ENCODE measurements around the gene IGFBP3.

IGFBP3 gene

GRCh38 chr7:45920502-45921380 is at the start of gene IGFBP3:
Gene IGFBP3 (minus strand): TSS chr7:45921272. CDS start chr7:45921140, 132 bp downstream.
- Histone ChIP-seq H3K4me3 (ENCODE audit: low read depth, low read length) (peak within 1 kb of the TSS; percentile 57), H3K9me3 (ENCODE audit: control insufficient read depth, insufficient read depth, low read depth, low read length) (no peaks in the 10 kb centered on the region), H3K36me3 (ENCODE audit: control insufficient read depth in 2 of 2, insufficient read depth in 1 of 2, low read length in 2 of 2) (no peaks in the 10 kb centered on the region), H3K4me1 (ENCODE audit: control insufficient read depth, insufficient read depth, low read length) (peaks cover 3% of the 10 kb centered on the region; the same call in 1 of the 2 replicates), H3K27ac (ENCODE audit: extremely low read depth, low read depth, low read length) (peak within 1 kb of the TSS; percentile 27; the same call in 1 of the 2 replicates)
- ChIA-PET CTCF (interaction anchor here (0.6 to 3.9 kb wide), 20 partner anchors 8 to 1314 kb away, joined by 3 to 15 read pairs (median 4); no protein-coding TSS in a partner anchor), POLR2A (no interaction called here)
- TF ChIP-seq ZNF394 (tag by site-specific recombination; IDR thresholded peaks at IDR 0.05; ENCODE audit: borderline replicate concordance): no peak
- no peak for TF ChIP-seq ZNF324 (tag by site-specific recombination; IDR thresholded peaks at IDR 0.05)
- TF ChIP-seq PBX3 (CRISPR knock-in tag; IDR thresholded peaks at IDR 0.05): peak; percentile 69
- 0 out of 2 replicates have a peak, but pooled peaks have one; percentile 19 for TF ChIP-seq ZFHX2 (tag by site-specific recombination; conservative IDR thresholded peaks at IDR 0.05)
- no peak for TF ChIP-seq ZNF629 (tag by site-specific recombination; IDR thresholded peaks at IDR 0.05)
- TF ChIP-seq ZNF274 (IDR thresholded peaks at IDR 0.05; ENCODE audit: low read length): no peak
- TF ChIP-seq ZNF274 (tag by site-specific recombination; IDR thresholded peaks at IDR 0.05; ENCODE audit: borderline replicate concordance): no peak
- TF ChIP-seq ZNF449 (tag by site-specific recombination; IDR thresholded peaks at IDR 0.05): peak; percentile 87
- no peak for TF ChIP-seq ZNF776 (tag by site-specific recombination; IDR thresholded peaks at IDR 0.05; ENCODE audit: borderline replicate concordance)
- no peak for TF ChIP-seq ZFP3 (tag by site-specific recombination; IDR thresholded peaks at IDR 0.05; ENCODE audit: low read depth)
- TF ChIP-seq ZNF19 (tag by site-specific recombination; IDR thresholded peaks at IDR 0.05; ENCODE audit: low read depth): no peak
- TF ChIP-seq OVOL3 (tag by site-specific recombination; IDR thresholded peaks at IDR 0.05): no peak
- no peak for TF ChIP-seq ZNF10 (tag by site-specific recombination; IDR thresholded peaks at IDR 0.05)
- peak; percentile 36; the same call in 1 of the 2 replicates for TF ChIP-seq ZBTB8A (tag by site-specific recombination; IDR thresholded peaks at IDR 0.05)
- TF ChIP-seq ZNF248 (tag by site-specific recombination; IDR thresholded peaks at IDR 0.05): no peak
- no peak for TF ChIP-seq ZNF518A (tag by site-specific recombination; conservative IDR thresholded peaks at IDR 0.05; ENCODE audit: low read depth)
- no peak for TF ChIP-seq ZBTB1 (tag by site-specific recombination; IDR thresholded peaks at IDR 0.05)
- TF ChIP-seq MEIS1 (CRISPR knock-in tag; IDR thresholded peaks at IDR 0.05; ENCODE audit: borderline replicate concordance): 0 out of 2 replicates have a peak, but pooled peaks have one; percentile 39
- TF ChIP-seq KLF1 (tag by site-specific recombination; IDR thresholded peaks at IDR 0.05): peak; percentile 34; the same call in 1 of the 2 replicates
- no peak for TF ChIP-seq ZEB2 (tag by site-specific recombination; IDR thresholded peaks at IDR 0.05)
- no peak for TF ChIP-seq REST (tag by site-specific recombination; IDR thresholded peaks at IDR 0.05)
- TF ChIP-seq ELK4 (IDR thresholded peaks at IDR 0.05; ENCODE audit: borderline replicate concordance, low read depth, low read length): no peak
- no peak for TF ChIP-seq ZNF223 (tag by site-specific recombination; IDR thresholded peaks at IDR 0.05)
- no peak for TF ChIP-seq GLI4 (tag by site-specific recombination; IDR thresholded peaks at IDR 0.05)
